Keratinocyte (primary cell): ENCODE data around the gene GPRC5C. TPM values are rescaled to one million over a fixed set of nuclear protein-coding genes. Genes with fewer than 3 reads are reported as not detected.

ENCODE experiments used
- DNase-seq: peaks from one replicate; pipeline ENCODE4 v3.0.0-alpha.2; 2011; ENCODE audit warnings: low read depth, missing footprints, low spot score
- FAIRE-seq: peaks from 2 replicates; lab custom pipeline; 2011; peaks lifted over from hg19 to GRCh38; lab: Jason Lieb, UNC
- H2AFZ ChIP-seq: 2 replicates; pipeline ENCODE4 v1.6.0; 2012; ENCODE audit warnings: low read length, control low read depth, inconsistent platforms; ENCODE audit not compliant: control insufficient read depth
- H3K27ac ChIP-seq: 2 replicates; pipeline ENCODE4 v1.5.1; 2011; ENCODE audit warnings: low read length; ENCODE audit not compliant: control insufficient read depth, insufficient read depth
- H3K27me3 ChIP-seq: 3 replicates; pipeline ENCODE4 v1.6.0; 2011; ENCODE audit warnings: low read length; ENCODE audit not compliant: control insufficient read depth, insufficient read depth; ENCODE audit errors: extremely low read depth
- H3K36me3 ChIP-seq, 2 experiments: 2 replicates in 1 of 2; 3 replicates in 1 of 2; pipeline ENCODE4 v1.5.1; 2011; ENCODE audit warnings: low read length in 2 of 2, mild to moderate bottlenecking in 1 of 2; ENCODE audit not compliant: control insufficient read depth in 2 of 2, insufficient read depth in 2 of 2; ENCODE audit errors: extremely low read depth in 1 of 2
- H3K4me1 ChIP-seq: 3 replicates; pipeline ENCODE4 v1.5.1; 2011; ENCODE audit warnings: low read length; ENCODE audit not compliant: control insufficient read depth, insufficient read depth; ENCODE audit errors: extremely low read depth
- H3K4me2 ChIP-seq: 3 replicates; pipeline ENCODE4 v1.6.0; 2011; ENCODE audit warnings: low read depth, low read length; ENCODE audit not compliant: control insufficient read depth, insufficient read depth; ENCODE audit errors: extremely low read depth
- H3K4me3 ChIP-seq, 3 experiments: fragments of 200-600 bp in 1 of 3; sonication (generic) in 1 of 3; 2 replicates in 2 of 3; 3 replicates in 1 of 3; pipeline ENCODE4 v1.5.1; 2011 to 2016; ENCODE audit warnings: low read length in 3 of 3, mild to moderate bottlenecking in 3 of 3, control low read depth in 2 of 3, inconsistent platforms in 1 of 3, low read depth in 1 of 3, mixed read lengths in 1 of 3, mixed run types in 1 of 3, moderate library complexity in 1 of 3; ENCODE audit not compliant: control insufficient read depth in 2 of 3, insufficient read depth in 2 of 3; ENCODE audit errors: extremely low read depth in 1 of 3
- H3K79me2 ChIP-seq: 2 replicates; pipeline ENCODE4 v1.6.0; 2012; ENCODE audit warnings: low read length; ENCODE audit not compliant: control insufficient read depth, insufficient read depth
- H3K9ac ChIP-seq: 3 replicates; pipeline ENCODE4 v1.6.0; 2011; ENCODE audit warnings: low read length; ENCODE audit not compliant: control insufficient read depth, insufficient read depth; ENCODE audit errors: extremely low read depth
- H3K9me1 ChIP-seq: 3 replicates; pipeline ENCODE4 v1.6.0; 2011; ENCODE audit warnings: low read length; ENCODE audit not compliant: control insufficient read depth, insufficient read depth; ENCODE audit errors: extremely low read depth
- H3K9me3 ChIP-seq: 2 replicates; pipeline ENCODE4 v1.5.1; 2012; ENCODE audit warnings: low read depth, low read length; ENCODE audit not compliant: control insufficient read depth
- H4K20me1 ChIP-seq: 3 replicates; pipeline ENCODE4 v1.6.0; 2011; ENCODE audit warnings: low read length; ENCODE audit not compliant: control insufficient read depth, insufficient read depth; ENCODE audit errors: extremely low read depth
- EZH2 ChIP-seq: IDR thresholded peaks from one replicate; pipeline ENCODE4 v1.6.1; 2012; ENCODE audit warnings: inconsistent platforms, mild to moderate bottlenecking, low read length, moderate library complexity
- dilution Hi-C: fragments of 300-500 bp; cut with MboI; formaldehyde crosslinking; loops from one replicate; pipeline ENCODE4 v1.7.0; 2020; ENCODE audit warnings: low sequenced_read_pairs; ENCODE audit not compliant: extremely low pct_ligation_motif_present
- polyA plus RNA-seq, 5 experiments: library from polyadenylated mRNA; depleted of rRNA in 3 of 5; stranded (reverse) in 3 of 5; stranded (forward) in 1 of 5; unstranded in 1 of 5; fragments of >200 nt; gene quantifications; 1 replicate in 1 of 5; 2 replicates in 3 of 5; 3 replicates in 1 of 5; pipeline versions ENCODE4 v1.2.1 to v1.2.3, GENCODE V29; 2011 to 2012; ENCODE audit warnings: missing spikeins in 2 of 5, low read depth in 1 of 5, low replicate concordance in 1 of 5
- TF ChIP-seq, protein P1 (sequence below), 3 experiments: IDR thresholded peaks in 1 of 3; conservative IDR thresholded peaks in 1 of 3; optimal IDR thresholded peaks in 1 of 3; 2 replicates in 2 of 3; 3 replicates in 1 of 3; pipeline versions ENCODE3 to v1.5.1; 2011; ENCODE audit warnings: low read length in 3 of 3, mild to moderate bottlenecking in 3 of 3, moderate library complexity in 2 of 3, control low read depth in 1 of 3, inconsistent platforms in 1 of 3; ENCODE audit not compliant: insufficient read depth in 2 of 3; ENCODE audit errors: extremely low read depth in 1 of 3

Gene GPRC5C
- polyA plus RNA-seq, 1 donor (not counting 4 experiments of a cell fraction or from before 2014, with no cell fraction given): 24.2 TPM

DNA sequence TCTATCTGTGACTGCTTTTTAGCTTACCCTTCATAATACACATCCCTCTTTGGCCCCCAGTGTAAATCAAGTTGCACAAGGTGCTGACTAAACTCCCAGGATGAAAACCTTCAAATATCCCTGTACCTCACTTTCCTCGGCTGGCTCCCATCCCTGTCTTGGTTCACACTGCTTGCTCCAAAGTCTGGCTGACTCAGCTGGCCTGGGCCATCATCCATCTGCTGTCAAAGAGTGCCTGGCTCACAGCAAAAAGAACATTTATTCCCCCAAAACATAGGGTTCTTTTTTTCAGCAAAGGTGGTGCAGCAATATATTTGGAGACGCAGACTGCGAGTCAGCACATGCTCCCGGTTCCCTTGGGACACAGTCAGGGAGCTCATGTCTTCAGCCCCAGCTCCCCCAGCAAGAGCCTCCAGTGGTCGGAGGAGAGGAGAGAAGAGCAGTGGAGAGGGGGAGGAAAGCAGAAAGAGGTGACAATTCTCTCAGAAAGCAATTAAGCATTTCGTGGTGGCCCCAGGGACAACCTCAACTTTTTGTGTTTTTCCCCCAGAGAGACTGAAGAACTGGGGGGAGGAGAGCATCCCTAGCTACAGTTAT, 38.4 kb upstream of the GPRC5C start:
- Histone ChIP-seq H3K27me3 (peaks cover 12% of the 10 kb centered on the region), H3K9me3 (no peaks in the 10 kb centered on the region), H3K4me1 (no peaks in the 10 kb centered on the region), H3K36me3 (no peaks in the 10 kb centered on the region), H3K4me2 (no peak overlapping the region), H4K20me1 (peaks cover 2% of the 10 kb centered on the region), H3K4me3 (no peak overlapping the region), H3K9ac (no peak overlapping the region), H3K79me2 (no peaks in the 10 kb centered on the region), H3K27ac (no peak overlapping the region), H2AFZ (no peak overlapping the region), H3K9me1 (no peaks in the 10 kb centered on the region)
- FAIRE-seq (no peak), DNase-seq (no peak)
- TF ChIP-seq, protein P1, sequence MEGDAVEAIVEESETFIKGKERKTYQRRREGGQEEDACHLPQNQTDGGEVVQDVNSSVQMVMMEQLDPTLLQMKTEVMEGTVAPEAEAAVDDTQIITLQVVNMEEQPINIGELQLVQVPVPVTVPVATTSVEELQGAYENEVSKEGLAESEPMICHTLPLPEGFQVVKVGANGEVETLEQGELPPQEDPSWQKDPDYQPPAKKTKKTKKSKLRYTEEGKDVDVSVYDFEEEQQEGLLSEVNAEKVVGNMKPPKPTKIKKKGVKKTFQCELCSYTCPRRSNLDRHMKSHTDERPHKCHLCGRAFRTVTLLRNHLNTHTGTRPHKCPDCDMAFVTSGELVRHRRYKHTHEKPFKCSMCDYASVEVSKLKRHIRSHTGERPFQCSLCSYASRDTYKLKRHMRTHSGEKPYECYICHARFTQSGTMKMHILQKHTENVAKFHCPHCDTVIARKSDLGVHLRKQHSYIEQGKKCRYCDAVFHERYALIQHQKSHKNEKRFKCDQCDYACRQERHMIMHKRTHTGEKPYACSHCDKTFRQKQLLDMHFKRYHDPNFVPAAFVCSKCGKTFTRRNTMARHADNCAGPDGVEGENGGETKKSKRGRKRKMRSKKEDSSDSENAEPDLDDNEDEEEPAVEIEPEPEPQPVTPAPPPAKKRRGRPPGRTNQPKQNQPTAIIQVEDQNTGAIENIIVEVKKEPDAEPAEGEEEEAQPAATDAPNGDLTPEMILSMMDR (optimal IDR thresholded peaks at IDR 0.05 in 1 of 3, IDR thresholded peaks at IDR 0.05 in 1 of 3, conservative IDR thresholded peaks at IDR 0.05 in 1 of 3; ENCODE audit: extremely low read depth in 1 of 3, insufficient read depth in 2 of 3, low read length in 3 of 3): no peak
- TF ChIP-seq EZH2: no peak
- dilution Hi-C loops: no loop called here

DNA sequence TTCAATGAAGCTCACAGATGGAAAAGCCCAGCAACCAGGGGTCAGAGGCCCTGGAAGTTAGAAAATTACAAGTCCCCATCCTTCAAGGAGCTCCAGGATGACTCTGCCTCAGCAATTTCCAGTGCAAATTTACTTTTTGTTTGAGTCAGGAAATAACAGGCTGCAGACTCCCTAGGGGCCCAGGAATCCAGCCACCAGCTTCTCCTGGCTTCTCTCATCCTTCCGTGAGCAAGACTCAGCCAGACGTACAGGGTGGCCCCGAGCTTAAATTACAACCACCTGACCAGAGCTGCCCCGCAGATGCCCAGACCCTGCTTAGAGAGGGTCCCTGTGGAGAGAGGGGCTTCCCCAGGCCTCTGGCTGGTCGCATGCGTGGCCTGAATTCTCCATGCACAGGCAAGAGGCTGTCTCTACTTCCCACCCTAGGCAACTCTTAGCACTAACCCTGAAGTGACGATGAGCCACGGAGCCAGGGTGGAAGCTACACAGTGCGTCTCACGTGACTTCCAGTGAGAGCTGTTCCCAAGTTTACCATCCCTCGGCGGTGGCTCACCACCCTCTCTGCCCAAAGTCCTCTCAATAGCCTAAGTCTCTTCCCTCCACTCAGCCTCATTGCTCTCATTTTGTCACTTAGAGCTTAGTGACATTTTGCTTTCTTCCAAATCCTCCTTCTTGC, 37.5 kb upstream of the GPRC5C start:
- Histone ChIP-seq H3K9me3 (no peaks in the 10 kb centered on the region), H3K9me1 (no peaks in the 10 kb centered on the region), H3K4me2 (no peak overlapping the region), H3K9ac (no peak overlapping the region), H2AFZ (no peak overlapping the region), H3K4me3 (no peak overlapping the region), H3K4me1 (no peaks in the 10 kb centered on the region), H3K36me3 (no peaks in the 10 kb centered on the region), H4K20me1 (peaks cover 2% of the 10 kb centered on the region), H3K27me3 (peaks cover 3% of the 10 kb centered on the region), H3K79me2 (no peaks in the 10 kb centered on the region), H3K27ac (no peak overlapping the region)
- no peak for DNase-seq
- no peak for FAIRE-seq
- dilution Hi-C loops: no loop called here
- TF ChIP-seq, protein P1 (optimal IDR thresholded peaks at IDR 0.05 in 1 of 3, IDR thresholded peaks at IDR 0.05 in 1 of 3, conservative IDR thresholded peaks at IDR 0.05 in 1 of 3; ENCODE audit: extremely low read depth in 1 of 3, insufficient read depth in 2 of 3, low read length in 3 of 3): no peak
- TF ChIP-seq EZH2: no peak
